NCI-H2227 (cell line): ENCODE data around the gene PNMA6E.
"Not testable (repeated sequence)": the region's sequence is repeated elsewhere in the genome, so short reads cannot be mapped to it uniquely, and the experiment has no call there.

ENCODE experiments used
- DNase-seq: peaks from one replicate; lab custom pipeline; 2025; ENCODE audit not compliant: unreplicated experiment; lab: John Stamatoyannopoulos, UW

PNMA6E gene

GRCh38 chrX:153387987-153388721, 13.0 kb downstream of the PNMA6E start:
- no peak for DNase-seq

GRCh38 chrX:153387345-153387744, 13.8 kb downstream of the PNMA6E start:
- DNase-seq = no peak

- DNase-seq = no peak
These were observed 15.1 kb downstream of the PNMA6E start for GRCh38 chrX:153386097-153386496.

- DNase-seq = not testable (repeated sequence)
These were observed 16.2 kb downstream of the PNMA6E start for GRCh38 chrX:153384973-153385372.

GRCh38 chrX:153384390-153384789, 16.8 kb downstream of the PNMA6E start:
- no peak for DNase-seq

- no peak for DNase-seq
These were observed 18.3 kb downstream of the PNMA6E start for GRCh38 chrX:153382563-153383482.

GRCh38 chrX:153381684-153382532, 19.2 kb downstream of the PNMA6E start:
- DNase-seq = peak; percentile 87

- no peak for DNase-seq
These were observed 20.5 kb downstream of the PNMA6E start for GRCh38 chrX:153380691-153381090.

- DNase-seq = no peak
These were observed 21.1 kb downstream of the PNMA6E start for GRCh38 chrX:153379971-153380581.

GRCh38 chrX:153379508-153379907, 21.6 kb downstream of the PNMA6E start:
- DNase-seq = no peak

GRCh38 chrX:153378607-153379006, 22.5 kb downstream of the PNMA6E start:
- no peak for DNase-seq

GRCh38 chrX:153377727-153378126, 23.4 kb downstream of the PNMA6E start:
- DNase-seq = no peak

- no peak for DNase-seq
These were observed 25.6 kb downstream of the PNMA6E start for GRCh38 chrX:153375571-153375970.

- no peak for DNase-seq
These were observed 26.7 kb downstream of the PNMA6E start for GRCh38 chrX:153374426-153374825.

- no peak for DNase-seq
These were observed 28.2 kb downstream of the PNMA6E start for GRCh38 chrX:153372949-153373348.

GRCh38 chrX:153371256-153371655, 29.9 kb downstream of the PNMA6E start:
- no peak for DNase-seq

GRCh38 chrX:153370293-153371055, 30.7 kb downstream of the PNMA6E start:
- DNase-seq = no peak

GRCh38 chrX:153366878-153367538, 34.1 kb downstream of the PNMA6E start:
- DNase-seq = no peak

GRCh38 chrX:153366119-153366518, 35.0 kb downstream of the PNMA6E start:
- DNase-seq = no peak
